SK-N-SH treated with all-trans-retinoic acid at 6 μM for 48 hours (cell line): ENCODE results near the gene ECEL1.

Source experiments
- ATAC-seq: fragments of 200-7000 bp; cut with Tn5 transposase; 3 replicates; pipeline ENCODE4 v1.9.1; 2020; ENCODE audit warnings: mild to moderate bottlenecking, moderate library complexity
- ARNTL ChIP-seq: fragments of 450-650 bp; formaldehyde crosslinking; IDR thresholded peaks from 2 replicates; pipeline ENCODE4 v1.5.0; 2020; ENCODE audit warnings: low read depth, mild to moderate bottlenecking, moderate library complexity, borderline replicate concordance
- CSDC2 ChIP-seq: fragments of 250-450 bp; sonication (Bioruptor Pico); IDR thresholded peaks from 2 replicates; pipeline ENCODE4 v1.5.0; 2020; ENCODE audit warnings: mild to moderate bottlenecking, moderate library complexity
- CSRNP3 ChIP-seq: fragments of 250-450 bp; sonication (Bioruptor Pico); IDR thresholded peaks from 2 replicates; pipeline ENCODE4 v1.5.1; 2021; ENCODE audit warnings: mild to moderate bottlenecking, moderate library complexity
- ESRRG ChIP-seq: fragments of 250-450 bp; sonication (Bioruptor Pico); IDR thresholded peaks from 2 replicates; pipeline ENCODE4 v1.6.1; 2021; ENCODE audit warnings: mild to moderate bottlenecking
- GLIS3 ChIP-seq: fragments of 250-450 bp; sonication (Bioruptor Pico); IDR thresholded peaks from 2 replicates; pipeline ENCODE4 v1.5.0; 2020; ENCODE audit warnings: mild to moderate bottlenecking, moderate library complexity
- ISL1 ChIP-seq: fragments of 250-450 bp; sonication (Bioruptor Pico); IDR thresholded peaks from 2 replicates; pipeline ENCODE4 v2.1.2; 2022; ENCODE audit warnings: mild to moderate bottlenecking, moderate library complexity
- PATZ1 ChIP-seq: fragments of 250-450 bp; sonication (Bioruptor Pico); IDR thresholded peaks from 2 replicates; pipeline ENCODE4 v1.8.0; 2020; ENCODE audit warnings: mild to moderate bottlenecking, moderate library complexity, borderline replicate concordance
- POU6F1 ChIP-seq: fragments of 250-450 bp; sonication (Bioruptor Pico); IDR thresholded peaks from 2 replicates; pipeline ENCODE4 v1.8.0; 2021; ENCODE audit warnings: low read depth, mild to moderate bottlenecking, moderate library complexity, borderline replicate concordance
- PPARA ChIP-seq: fragments of 250-450 bp; sonication (Bioruptor Pico); IDR thresholded peaks from 2 replicates; pipeline ENCODE4 v1.5.0; 2020; ENCODE audit warnings: mild to moderate bottlenecking, borderline replicate concordance
- RARB ChIP-seq: fragments of 250-450 bp; sonication (Bioruptor Pico); IDR thresholded peaks from 2 replicates; pipeline ENCODE4 v1.8.0; 2021; ENCODE audit warnings: mild to moderate bottlenecking, moderate library complexity
- SNAI2 ChIP-seq: fragments of 250-450 bp; sonication (Bioruptor Pico); IDR thresholded peaks from 2 replicates; pipeline ENCODE4 v1.5.0; 2020; ENCODE audit warnings: mild to moderate bottlenecking, moderate library complexity
- TCF4 ChIP-seq: fragments of 250-450 bp; sonication (Bioruptor Pico); IDR thresholded peaks from 2 replicates; pipeline ENCODE4 v1.8.0; 2021; ENCODE audit warnings: mild to moderate bottlenecking, moderate library complexity, borderline replicate concordance
- ZC3H10 ChIP-seq: fragments of 250-450 bp; sonication (Bioruptor Pico); IDR thresholded peaks from 2 replicates; pipeline ENCODE4 v1.5.1; 2021; ENCODE audit warnings: mild to moderate bottlenecking, moderate library complexity
- ZFP3 ChIP-seq: fragments of 250-450 bp; sonication (Bioruptor Pico); IDR thresholded peaks from 2 replicates; pipeline ENCODE4 v1.5.0; 2020; ENCODE audit warnings: mild to moderate bottlenecking, moderate library complexity
- ZFP30 ChIP-seq: fragments of 450-650 bp; formaldehyde crosslinking; IDR thresholded peaks from 2 replicates; pipeline ENCODE4 v1.5.0; 2022; ENCODE audit warnings: mild to moderate bottlenecking, moderate library complexity
- ZNF565 ChIP-seq: fragments of 450-650 bp; formaldehyde crosslinking; conservative IDR thresholded peaks from 2 replicates; pipeline ENCODE4 v1.5.0; 2020; ENCODE audit warnings: low read depth, mild to moderate bottlenecking, moderate library complexity
- ZNF70 ChIP-seq: fragments of 450-650 bp; formaldehyde crosslinking; IDR thresholded peaks from 2 replicates; pipeline ENCODE4 v1.5.0; 2020; ENCODE audit warnings: mild to moderate bottlenecking, moderate library complexity
- ZNF8 ChIP-seq: fragments of 450-650 bp; formaldehyde crosslinking; IDR thresholded peaks from 2 replicates; pipeline ENCODE4 v1.5.0; 2020; ENCODE audit warnings: mild to moderate bottlenecking, moderate library complexity
- TF ChIP-seq, protein P1 (sequence below): fragments of 250-450 bp; sonication (Bioruptor Pico); IDR thresholded peaks from 2 replicates; pipeline ENCODE4 v1.5.1; 2020; ENCODE audit warnings: low read depth, mild to moderate bottlenecking, moderate library complexity
- TF ChIP-seq, protein P2 (sequence below): fragments of 250-450 bp; sonication (Bioruptor Pico); IDR thresholded peaks from 2 replicates; pipeline ENCODE4 v1.5.0; 2020; ENCODE audit warnings: mild to moderate bottlenecking, moderate library complexity

The ECEL1 gene

DNA sequence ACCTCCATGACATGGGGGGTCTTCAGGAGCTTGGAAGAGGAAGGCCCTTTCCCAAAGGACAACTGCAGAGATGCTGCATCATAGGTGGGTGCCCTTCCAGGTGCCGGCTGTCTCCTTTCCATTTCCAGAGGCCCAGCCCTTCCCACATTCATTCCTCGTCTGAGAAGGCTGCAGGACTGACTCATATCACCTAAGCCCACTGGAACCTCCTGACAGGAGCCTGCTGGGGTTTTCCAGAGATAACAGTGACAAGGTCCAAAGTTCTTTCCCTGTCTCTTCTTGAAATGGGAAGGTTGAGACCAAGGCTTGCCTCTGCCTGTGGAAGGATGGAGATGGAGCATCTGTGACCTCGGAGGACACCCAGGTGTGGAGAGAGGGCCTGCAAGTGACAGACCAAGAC lies 28.9 kb upstream of the ECEL1 start:
- TF ChIP-seq RARB (CRISPR knock-in tag) (no peak), ZNF70 (no peak), ZNF8 (CRISPR knock-in tag) (no peak)
- TF ChIP-seq, protein P1, sequence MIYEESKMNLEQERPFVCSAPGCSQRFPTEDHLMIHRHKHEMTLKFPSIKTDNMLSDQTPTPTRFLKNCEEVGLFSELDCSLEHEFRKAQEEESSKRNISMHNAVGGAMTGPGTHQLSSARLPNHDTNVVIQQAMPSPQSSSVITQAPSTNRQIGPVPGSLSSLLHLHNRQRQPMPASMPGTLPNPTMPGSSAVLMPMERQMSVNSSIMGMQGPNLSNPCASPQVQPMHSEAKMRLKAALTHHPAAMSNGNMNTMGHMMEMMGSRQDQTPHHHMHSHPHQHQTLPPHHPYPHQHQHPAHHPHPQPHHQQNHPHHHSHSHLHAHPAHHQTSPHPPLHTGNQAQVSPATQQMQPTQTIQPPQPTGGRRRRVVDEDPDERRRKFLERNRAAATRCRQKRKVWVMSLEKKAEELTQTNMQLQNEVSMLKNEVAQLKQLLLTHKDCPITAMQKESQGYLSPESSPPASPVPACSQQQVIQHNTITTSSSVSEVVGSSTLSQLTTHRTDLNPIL (CRISPR knock-in tag), result no peak
- no peak for ATAC-seq

GRCh38 chr2:232515639-232516038 lies 28.0 kb upstream of the ECEL1 start:
- TF ChIP-seq ARNTL (CRISPR knock-in tag) (no peak), ZNF565 (CRISPR knock-in tag) (no peak), RARB (CRISPR knock-in tag) (no peak), SNAI2 (CRISPR knock-in tag) (no peak), TCF4 (CRISPR knock-in tag) (no peak), ZNF8 (CRISPR knock-in tag) (no peak), PPARA (CRISPR knock-in tag) (no peak), ZFP3 (CRISPR knock-in tag) (no peak), ESRRG (no peak), CSDC2 (no peak), ZC3H10 (CRISPR knock-in tag) (no peak), GLIS3 (CRISPR knock-in tag) (no peak), POU6F1 (CRISPR knock-in tag) (no peak), ZNF70 (no peak), PATZ1 (no peak)
- TF ChIP-seq, protein P1 (CRISPR knock-in tag), result no peak
- no peak for ATAC-seq

GRCh38 chr2:232513353-232513752 lies 25.7 kb upstream of the ECEL1 start:
- ATAC-seq, result no peak
- TF ChIP-seq ZNF8 (CRISPR knock-in tag), result no peak
- TF ChIP-seq GLIS3 (CRISPR knock-in tag), result no peak
- TF ChIP-seq ISL1 (CRISPR knock-in tag), result no peak
- TF ChIP-seq, protein P2, sequence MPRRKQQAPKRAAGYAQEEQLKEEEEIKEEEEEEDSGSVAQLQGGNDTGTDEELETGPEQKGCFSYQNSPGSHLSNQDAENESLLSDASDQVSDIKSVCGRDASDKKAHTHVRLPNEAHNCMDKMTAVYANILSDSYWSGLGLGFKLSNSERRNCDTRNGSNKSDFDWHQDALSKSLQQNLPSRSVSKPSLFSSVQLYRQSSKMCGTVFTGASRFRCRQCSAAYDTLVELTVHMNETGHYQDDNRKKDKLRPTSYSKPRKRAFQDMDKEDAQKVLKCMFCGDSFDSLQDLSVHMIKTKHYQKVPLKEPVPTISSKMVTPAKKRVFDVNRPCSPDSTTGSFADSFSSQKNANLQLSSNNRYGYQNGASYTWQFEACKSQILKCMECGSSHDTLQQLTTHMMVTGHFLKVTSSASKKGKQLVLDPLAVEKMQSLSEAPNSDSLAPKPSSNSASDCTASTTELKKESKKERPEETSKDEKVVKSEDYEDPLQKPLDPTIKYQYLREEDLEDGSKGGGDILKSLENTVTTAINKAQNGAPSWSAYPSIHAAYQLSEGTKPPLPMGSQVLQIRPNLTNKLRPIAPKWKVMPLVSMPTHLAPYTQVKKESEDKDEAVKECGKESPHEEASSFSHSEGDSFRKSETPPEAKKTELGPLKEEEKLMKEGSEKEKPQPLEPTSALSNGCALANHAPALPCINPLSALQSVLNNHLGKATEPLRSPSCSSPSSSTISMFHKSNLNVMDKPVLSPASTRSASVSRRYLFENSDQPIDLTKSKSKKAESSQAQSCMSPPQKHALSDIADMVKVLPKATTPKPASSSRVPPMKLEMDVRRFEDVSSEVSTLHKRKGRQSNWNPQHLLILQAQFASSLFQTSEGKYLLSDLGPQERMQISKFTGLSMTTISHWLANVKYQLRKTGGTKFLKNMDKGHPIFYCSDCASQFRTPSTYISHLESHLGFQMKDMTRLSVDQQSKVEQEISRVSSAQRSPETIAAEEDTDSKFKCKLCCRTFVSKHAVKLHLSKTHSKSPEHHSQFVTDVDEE (CRISPR knock-in tag), result no peak
- no peak for TF ChIP-seq RARB (CRISPR knock-in tag)
- no peak for TF ChIP-seq ESRRG
- TF ChIP-seq ARNTL (CRISPR knock-in tag), result no peak
- no peak for TF ChIP-seq TCF4 (CRISPR knock-in tag)
- TF ChIP-seq CSRNP3 (CRISPR knock-in tag), result no peak
- TF ChIP-seq ZC3H10 (CRISPR knock-in tag), result no peak
- TF ChIP-seq ZFP30 (CRISPR knock-in tag), result no peak
- TF ChIP-seq, all 23 proteins: peak for 0
